Activated CD8-positive, alpha-beta memory T cell treated with anti-CD3 and anti-CD28 coated beads for 48 hours (primary cell): ENCODE measurements around the gene MUC5B.

Experiments used
- DNase-seq, 3 experiments: peaks; one replicate each; pipeline ENCODE4 v3.0.0-alpha.2; 2020; ENCODE audit warnings: low read depth in 2 of 3, low spot score in 2 of 3

MUC5B gene

DNA sequence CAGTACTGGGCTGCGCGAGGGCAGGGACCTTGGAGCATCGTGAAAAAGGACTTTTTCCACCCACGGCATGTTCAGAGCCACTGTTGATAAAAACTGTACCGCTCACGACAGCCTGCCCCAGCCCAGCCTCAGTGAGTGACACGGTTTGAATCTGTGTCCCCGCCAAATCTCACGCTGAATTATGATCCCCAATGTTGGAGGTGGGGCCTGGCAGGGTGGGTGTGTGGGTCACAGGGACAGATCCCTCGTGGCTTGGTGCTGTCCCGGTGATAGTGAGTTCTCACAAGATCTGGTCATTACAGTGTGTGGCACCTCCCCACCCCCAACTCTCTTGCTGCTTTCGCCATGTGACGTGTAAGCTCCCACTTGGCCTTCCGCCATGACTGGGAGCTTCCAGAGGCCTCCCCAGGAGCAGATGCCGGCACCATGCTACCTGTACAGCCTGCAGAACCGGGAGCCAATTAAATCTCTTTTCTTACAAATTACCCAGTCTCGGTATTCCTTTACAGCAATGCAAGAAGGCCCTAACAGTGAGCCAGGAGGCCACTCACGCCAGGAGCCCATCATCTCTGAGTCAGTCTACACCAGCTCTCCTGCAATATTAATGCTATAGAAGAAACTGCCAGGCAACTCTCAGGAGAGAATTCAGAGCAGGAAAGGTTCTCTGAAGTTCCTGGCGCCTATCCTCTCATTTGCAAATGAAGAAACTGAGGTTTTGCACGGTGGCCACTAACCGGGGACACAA, 85.3 kb downstream of the MUC5B start:
- no peak for DNase-seq

GRCh38 chr11:1308743-1309497, 86.1 kb downstream of the MUC5B start:
- no peak for DNase-seq

DNA sequence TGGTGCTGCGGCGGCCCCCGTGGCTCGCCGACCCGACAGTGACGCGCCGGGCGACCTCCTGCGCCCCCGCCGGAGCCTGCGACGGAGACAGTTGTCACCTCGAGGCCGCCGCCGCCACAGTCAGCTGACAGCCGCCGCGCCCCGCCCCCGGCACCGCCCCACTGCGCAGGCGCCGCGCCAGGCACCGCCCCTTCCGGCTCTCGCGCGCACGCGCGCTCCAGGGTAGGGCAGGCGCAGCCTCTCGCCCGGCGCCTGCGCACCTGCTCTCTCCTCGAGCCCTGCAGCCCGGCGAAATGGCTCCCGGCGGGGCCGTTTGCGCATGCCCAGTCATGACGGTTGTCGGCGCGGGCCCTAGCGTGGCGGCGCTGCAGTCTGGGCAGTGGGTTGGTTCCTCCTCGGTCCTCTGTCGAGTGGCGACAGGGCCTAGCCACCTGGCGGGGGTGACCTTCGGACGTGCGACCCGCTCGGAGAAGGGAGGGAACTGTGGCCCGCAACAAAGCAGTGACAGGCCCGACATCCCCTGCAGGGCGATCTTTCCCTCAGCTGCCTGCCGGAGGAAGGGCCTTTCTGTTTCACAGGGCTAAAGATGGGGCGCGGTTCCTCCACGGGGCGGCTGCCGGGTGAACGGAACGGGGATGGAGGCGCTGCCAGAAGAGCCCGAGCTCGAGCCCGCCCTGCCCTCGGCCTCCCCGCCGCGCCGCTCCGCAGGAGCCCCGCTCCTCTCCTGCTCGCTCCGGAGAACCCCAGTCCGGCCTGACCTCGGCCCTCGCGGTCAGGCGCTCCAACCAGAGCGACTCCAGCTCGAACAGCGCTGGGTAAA, 86.8 kb downstream of the MUC5B start, which contains the start of gene TOLLIP:
Gene TOLLIP, minus strand, starts transcription at position 135 of the 820 bp plus-strand sequence. Its CDS starts 134 bp downstream, at position 1.
- DNase-seq, result peak; percentile 95 to 98 (median 95)

GRCh38 chr11:1310318-1310687, 87.4 kb downstream of the MUC5B start:
- no peak for DNase-seq

GRCh38 chr11:1310772-1311468, 88.1 kb downstream of the MUC5B start:
- no peak for DNase-seq
